DOHH2 (cell line): ENCODE data around the gene SV2B.

ENCODE experiments used
- H3F3A ChIP-seq: fragments of 200-600 bp; sonication (generic), shearing (Covaris generic); 2 replicates; pipeline ENCODE4 v1.6.0; 2016; ENCODE audit warnings: antibody characterized with exemption, mild to moderate bottlenecking; ENCODE audit not compliant: control insufficient read depth, insufficient read depth
- H3K27ac ChIP-seq: fragments of 200-600 bp; sonication (generic); 2 replicates; pipeline ENCODE4 v1.5.1; 2014; ENCODE audit warnings: low read depth, mild to moderate bottlenecking, low read length, moderate library complexity
- H3K27me3 ChIP-seq: fragments of 200-600 bp; sonication (generic); 2 replicates; pipeline ENCODE4 v1.6.1; 2014; ENCODE audit warnings: mild to moderate bottlenecking, low read length, mixed read lengths; ENCODE audit not compliant: control insufficient read depth
- H3K36me3 ChIP-seq: fragments of 200-600 bp; sonication (generic); 2 replicates; pipeline ENCODE4 v1.6.1; 2014; ENCODE audit warnings: mild to moderate bottlenecking, low read length, moderate library complexity, mixed read lengths; ENCODE audit not compliant: control insufficient read depth
- H3K4me1 ChIP-seq: fragments of 200-600 bp; sonication (generic); 2 replicates; pipeline ENCODE4 v1.6.1; 2014; ENCODE audit warnings: mild to moderate bottlenecking, low read length, mixed read lengths; ENCODE audit not compliant: control insufficient read depth
- H3K4me2 ChIP-seq: fragments of 200-600 bp; sonication (generic); 2 replicates; pipeline ENCODE4 v1.6.0; 2014; ENCODE audit warnings: mild to moderate bottlenecking, low read length, moderate library complexity
- H3K4me3 ChIP-seq: fragments of 200-600 bp; sonication (generic); 2 replicates; pipeline ENCODE4 v1.5.1; 2014; ENCODE audit warnings: mild to moderate bottlenecking, low read length, mixed read lengths
- H3K79me2 ChIP-seq: fragments of 200-600 bp; sonication (generic); 2 replicates; pipeline ENCODE4 v1.6.1; 2014; ENCODE audit warnings: mild to moderate bottlenecking, low read length, mixed read lengths; ENCODE audit not compliant: control insufficient read depth
- H3K9me2 ChIP-seq: fragments of 200-600 bp; sonication (generic); replicated peaks from 2 replicates; pipeline ENCODE4 v1.6.1; 2014; ENCODE audit warnings: mild to moderate bottlenecking, low read length, mixed read lengths; ENCODE audit not compliant: control insufficient read depth
- H3K9me3 ChIP-seq: fragments of 200-600 bp; sonication (generic); 2 replicates; pipeline ENCODE4 v1.6.1; 2014; ENCODE audit warnings: antibody characterized with exemption, low read length, mixed read lengths; ENCODE audit not compliant: control insufficient read depth, insufficient read depth
- H4K20me1 ChIP-seq: fragments of 200-600 bp; sonication (generic); 2 replicates; pipeline ENCODE4 v1.6.0; 2014; ENCODE audit warnings: low read depth, mild to moderate bottlenecking, antibody characterized with exemption, low read length, moderate library complexity; ENCODE audit not compliant: control insufficient read depth, insufficient read depth
- CTCF ChIP-seq: fragments of 200-600 bp; sonication (generic); IDR thresholded peaks from one replicate; pipeline ENCODE4 v1.5.1; 2014; ENCODE audit warnings: antibody characterized with exemption, mild to moderate bottlenecking, low read depth, low read length; ENCODE audit not compliant: poor library complexity, severe bottlenecking
- EZH2phosphoT487 ChIP-seq: fragments of 200-600 bp; sonication (generic); IDR thresholded peaks from 2 replicates; pipeline ENCODE4 v1.6.1; 2017; ENCODE audit warnings: borderline replicate concordance, mild to moderate bottlenecking, antibody characterized with exemption, low read length, moderate library complexity, mixed read lengths

Gene SV2B

DNA sequence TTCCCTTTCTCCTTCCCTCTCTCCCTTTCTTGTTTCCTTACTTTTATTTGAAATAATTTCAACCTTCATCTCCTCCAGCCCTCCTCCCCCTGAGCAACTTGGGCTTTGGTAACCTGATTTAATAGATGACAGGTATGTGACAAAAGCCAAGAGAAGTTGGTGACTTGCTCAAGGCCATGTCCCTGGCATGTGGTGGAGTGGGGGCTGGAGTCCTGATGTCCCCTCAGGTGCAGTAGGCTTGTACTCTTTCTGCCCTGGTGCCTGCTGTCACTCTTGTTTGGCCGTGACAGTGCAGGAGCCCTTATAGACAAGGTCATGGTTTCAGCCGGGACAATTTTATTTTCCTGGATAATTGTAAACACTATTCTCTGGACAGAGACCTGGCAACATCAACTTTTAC is 152.7 kb downstream of the SV2B start:
- Histone ChIP-seq H3K36me3 (no peaks in the 10 kb centered on the region), H3K27ac (no peak overlapping the region), H3K4me2 (no peak overlapping the region), H3K9me3 (no peaks in the 10 kb centered on the region), H3K4me1 (no peaks in the 10 kb centered on the region), H3K9me2 (no peaks in the 10 kb centered on the region), H3K4me3 (no peak overlapping the region), H3F3A (no peaks in the 10 kb centered on the region), H3K27me3 (peaks cover 5% of the 10 kb centered on the region; the same call in 1 of the 2 replicates), H4K20me1 (no peaks in the 10 kb centered on the region), H3K79me2 (no peaks in the 10 kb centered on the region)
- no peak for TF ChIP-seq CTCF

- no peaks in the 10 kb centered on the region for H3K4me1 ChIP-seq
- no peak for TF ChIP-seq CTCF
- TF ChIP-seq EZH2phosphoT487: no peak
- H3K27me3 ChIP-seq: peaks cover 5% of the 10 kb centered on the region; the same call in 1 of the 2 replicates
- H3K9me2 ChIP-seq: no peaks in the 10 kb centered on the region
- H3K4me3 ChIP-seq: no peak overlapping the region
- no peaks in the 10 kb centered on the region for H3K36me3 ChIP-seq
- H3K27ac ChIP-seq: no peak overlapping the region
- no peaks in the 10 kb centered on the region for H3F3A ChIP-seq
- no peaks in the 10 kb centered on the region for H3K9me3 ChIP-seq
- no peaks in the 10 kb centered on the region for H3K79me2 ChIP-seq
- H3K4me2 ChIP-seq: no peak overlapping the region
- no peaks in the 10 kb centered on the region for H4K20me1 ChIP-seq
Measured at GRCh38 chr15:91253605-91254004, 153.5 kb downstream of the SV2B start.

DNA sequence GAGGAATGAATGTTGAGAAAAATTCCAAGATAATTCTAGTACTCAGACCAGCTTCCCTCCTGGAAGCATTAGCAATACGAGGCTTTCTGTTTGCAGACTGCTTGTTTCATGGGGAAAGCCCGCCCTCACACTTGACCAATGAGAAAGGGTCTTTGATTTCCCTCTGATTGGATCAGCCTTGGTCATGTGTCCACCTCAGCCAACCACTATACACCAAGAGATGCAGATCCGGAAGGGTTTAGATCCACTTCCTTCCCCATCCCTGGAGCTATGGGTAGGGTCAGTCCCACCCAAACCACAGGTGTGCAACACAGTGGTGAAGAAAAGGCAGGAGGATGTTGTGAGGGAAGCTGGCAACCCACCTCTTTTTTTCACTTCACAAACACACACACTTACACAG is 154.7 kb downstream of the SV2B start:
- Histone ChIP-seq H4K20me1 (no peaks in the 10 kb centered on the region), H3K27ac (no peak overlapping the region), H3K4me1 (no peaks in the 10 kb centered on the region), H3K9me2 (no peaks in the 10 kb centered on the region), H3K4me2 (no peak overlapping the region), H3K4me3 (no peak overlapping the region), H3K27me3 (peaks cover 4% of the 10 kb centered on the region; the same call in 1 of the 2 replicates), H3K79me2 (no peaks in the 10 kb centered on the region), H3K36me3 (no peaks in the 10 kb centered on the region), H3K9me3 (no peaks in the 10 kb centered on the region), H3F3A (no peaks in the 10 kb centered on the region)
- TF ChIP-seq EZH2phosphoT487 (no peak), CTCF (no peak)

DNA sequence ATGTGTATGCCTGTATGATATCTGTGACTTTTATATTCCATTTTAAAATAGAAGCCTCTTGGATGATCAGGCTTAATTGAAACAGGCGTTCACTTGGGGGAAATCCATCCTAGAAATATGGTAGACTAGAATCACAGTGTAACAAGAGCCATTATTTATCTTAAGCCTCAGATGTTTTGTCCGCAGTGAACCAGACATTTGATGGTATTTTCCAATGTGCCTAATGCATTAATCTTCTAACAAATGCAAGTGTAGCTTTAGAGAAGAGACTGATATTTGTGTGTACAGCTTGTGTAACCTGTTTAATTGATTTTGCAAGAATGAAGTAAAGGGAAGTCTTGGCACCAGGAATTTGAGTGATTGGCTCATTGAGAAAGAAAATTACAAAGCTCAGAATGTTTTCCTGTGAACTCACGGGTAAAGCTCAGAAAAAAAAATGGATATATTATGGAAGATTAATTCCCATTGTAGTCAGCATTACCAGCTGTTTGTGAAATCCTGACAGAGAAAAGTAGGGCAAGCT is 155.7 kb downstream of the SV2B start:
- Histone ChIP-seq H3K27ac (no peak overlapping the region), H3K4me1 (no peaks in the 10 kb centered on the region), H4K20me1 (no peaks in the 10 kb centered on the region), H3K4me3 (no peak overlapping the region), H3K9me2 (no peaks in the 10 kb centered on the region), H3K9me3 (no peaks in the 10 kb centered on the region), H3K4me2 (no peak overlapping the region), H3K27me3 (0 out of 2 replicates have a peak, but pooled peaks cover 2% of the 10 kb centered on the region), H3F3A (no peaks in the 10 kb centered on the region), H3K36me3 (no peaks in the 10 kb centered on the region), H3K79me2 (no peaks in the 10 kb centered on the region)
- TF ChIP-seq CTCF (no peak), EZH2phosphoT487 (no peak)
